ENCODE results near the gene DLG5.

DNA sequence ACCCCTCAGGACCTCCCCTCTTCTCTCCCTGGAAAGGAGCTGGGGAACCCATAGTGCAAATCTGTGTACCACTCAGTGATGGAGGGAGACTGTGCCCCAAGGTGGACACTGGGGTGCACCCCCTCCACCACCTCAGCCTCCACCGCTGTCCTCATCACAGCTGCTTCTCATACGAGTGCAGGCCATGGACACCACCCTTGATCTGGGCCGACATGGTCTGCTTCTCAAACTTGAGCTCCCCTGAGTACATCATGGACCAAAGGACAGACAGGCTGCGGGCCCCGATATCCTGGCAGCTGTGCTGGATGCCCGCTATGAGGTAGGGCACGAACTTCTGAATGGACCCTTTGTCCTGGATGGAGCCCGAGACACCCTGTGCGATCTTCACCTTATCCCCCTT is 146.4 kb downstream of the DLG5 start:
- TF ChIP-seq, protein P1, sequence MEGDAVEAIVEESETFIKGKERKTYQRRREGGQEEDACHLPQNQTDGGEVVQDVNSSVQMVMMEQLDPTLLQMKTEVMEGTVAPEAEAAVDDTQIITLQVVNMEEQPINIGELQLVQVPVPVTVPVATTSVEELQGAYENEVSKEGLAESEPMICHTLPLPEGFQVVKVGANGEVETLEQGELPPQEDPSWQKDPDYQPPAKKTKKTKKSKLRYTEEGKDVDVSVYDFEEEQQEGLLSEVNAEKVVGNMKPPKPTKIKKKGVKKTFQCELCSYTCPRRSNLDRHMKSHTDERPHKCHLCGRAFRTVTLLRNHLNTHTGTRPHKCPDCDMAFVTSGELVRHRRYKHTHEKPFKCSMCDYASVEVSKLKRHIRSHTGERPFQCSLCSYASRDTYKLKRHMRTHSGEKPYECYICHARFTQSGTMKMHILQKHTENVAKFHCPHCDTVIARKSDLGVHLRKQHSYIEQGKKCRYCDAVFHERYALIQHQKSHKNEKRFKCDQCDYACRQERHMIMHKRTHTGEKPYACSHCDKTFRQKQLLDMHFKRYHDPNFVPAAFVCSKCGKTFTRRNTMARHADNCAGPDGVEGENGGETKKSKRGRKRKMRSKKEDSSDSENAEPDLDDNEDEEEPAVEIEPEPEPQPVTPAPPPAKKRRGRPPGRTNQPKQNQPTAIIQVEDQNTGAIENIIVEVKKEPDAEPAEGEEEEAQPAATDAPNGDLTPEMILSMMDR (IDR thresholded peaks at IDR 0.05), result no peak
- no peak for TF ChIP-seq POLR2A (IDR thresholded peaks at IDR 0.05)
